ENCODE results near the gene DCHS1.

DCHS1 gene

GRCh38 chr11:6642957-6643356 is 12.7 kb downstream of the DCHS1 start:
- TF ChIP-seq CTCF (IDR thresholded peaks at IDR 0.05; ENCODE audit: low read depth, low read length) = no peak
- Histone ChIP-seq H3K36me3 (peaks cover 29% of the 10 kb centered on the region), H3K4me3 (ENCODE audit: low read depth, low read length) (no peak overlapping the region), H3K27ac (no peak overlapping the region), H3K9me3 (ENCODE audit: severe bottlenecking) (no peaks in the 10 kb centered on the region), H3K27me3 (ENCODE audit: insufficient read depth, low read depth, severe bottlenecking) (no peaks in the 10 kb centered on the region)
- no peak for DNase-seq

GRCh38 chr11:6640985-6641701 is 14.5 kb downstream of the DCHS1 start:
- H3K4me3 ChIP-seq (ENCODE audit: low read depth, low read length) = no peak overlapping the region
- no peak for DNase-seq
- peaks cover 29% of the 10 kb centered on the region for H3K36me3 ChIP-seq
- no peaks in the 10 kb centered on the region for H3K27me3 ChIP-seq (ENCODE audit: insufficient read depth, low read depth, severe bottlenecking)
- H3K9me3 ChIP-seq (ENCODE audit: severe bottlenecking) = no peaks in the 10 kb centered on the region
- H3K27ac ChIP-seq = no peak overlapping the region
- no peak for TF ChIP-seq CTCF (IDR thresholded peaks at IDR 0.05; ENCODE audit: low read depth, low read length)

DNA sequence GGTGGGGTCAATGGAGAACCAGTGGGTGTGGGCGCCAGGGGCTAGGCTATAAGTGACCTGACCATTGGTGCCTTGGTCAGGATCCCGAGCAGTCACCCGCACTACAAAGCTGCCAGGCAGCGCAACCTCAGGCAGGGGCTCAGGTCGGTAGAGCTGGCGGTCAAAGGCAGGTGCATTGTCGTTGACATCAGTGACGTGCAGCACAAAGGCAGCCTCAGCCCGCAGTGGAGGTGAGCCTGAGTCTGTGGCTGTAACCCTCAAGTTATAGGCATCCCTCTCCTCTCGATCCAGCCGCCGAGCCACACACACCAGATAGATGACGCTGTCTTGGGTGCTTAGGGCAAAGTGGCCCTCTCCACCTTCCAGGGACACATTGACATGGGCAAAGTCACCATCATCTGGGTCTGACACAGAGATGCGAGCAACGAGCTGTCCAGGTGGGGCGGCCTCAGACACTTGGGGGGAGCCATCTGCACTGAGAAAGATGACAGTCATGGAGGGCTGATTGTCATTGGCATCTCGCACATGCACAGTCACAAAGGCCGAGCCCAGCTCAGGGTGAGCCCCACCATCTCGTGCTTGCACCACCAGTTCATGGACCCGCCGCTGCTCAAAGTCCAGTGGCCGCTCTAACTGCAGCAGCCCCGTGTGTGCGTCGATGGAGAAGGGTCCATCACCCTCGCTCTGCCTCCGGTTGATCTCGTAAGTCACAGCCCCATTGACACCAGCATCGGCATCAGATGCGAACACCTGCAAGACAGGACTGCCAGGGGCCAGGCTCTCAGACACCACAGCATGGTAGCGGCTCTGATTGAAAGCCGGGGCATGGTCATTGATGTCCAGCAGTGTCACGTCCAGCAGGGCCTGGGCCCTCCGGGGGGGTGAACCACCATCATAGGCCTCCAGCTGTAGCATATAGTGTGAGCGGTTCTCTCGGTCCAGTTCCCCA is 15.3 kb downstream of the DCHS1 start:
- Histone ChIP-seq H3K36me3 (peaks cover 32% of the 10 kb centered on the region), H3K27me3 (ENCODE audit: insufficient read depth, low read depth, severe bottlenecking) (no peaks in the 10 kb centered on the region), H3K27ac (no peak overlapping the region), H3K9me3 (ENCODE audit: severe bottlenecking) (no peaks in the 10 kb centered on the region), H3K4me3 (ENCODE audit: low read depth, low read length) (no peak overlapping the region)
- DNase-seq = no peak
- no peak for TF ChIP-seq CTCF (IDR thresholded peaks at IDR 0.05; ENCODE audit: low read depth, low read length)

DNA sequence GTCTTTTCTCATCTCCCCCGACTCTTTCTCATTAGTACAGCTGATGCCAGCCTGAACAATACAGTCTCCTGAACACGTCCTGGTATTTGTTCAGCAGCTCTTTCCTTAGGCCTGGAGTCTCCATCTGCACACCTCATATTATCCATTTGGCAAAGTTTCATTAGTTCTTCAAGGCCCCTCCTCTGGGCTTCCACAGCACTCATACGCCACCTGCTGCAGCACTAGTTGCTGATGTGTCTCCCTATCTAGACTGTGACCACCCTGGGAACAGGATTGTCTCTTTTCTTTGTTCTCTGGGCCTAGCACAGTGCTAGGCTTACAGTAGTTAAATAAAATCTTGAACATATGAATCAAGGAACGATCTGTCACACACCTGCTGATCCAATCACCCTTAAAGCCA is 17.2 kb downstream of the DCHS1 start:
- H3K4me3 ChIP-seq (ENCODE audit: low read depth, low read length) = no peak overlapping the region

DNA sequence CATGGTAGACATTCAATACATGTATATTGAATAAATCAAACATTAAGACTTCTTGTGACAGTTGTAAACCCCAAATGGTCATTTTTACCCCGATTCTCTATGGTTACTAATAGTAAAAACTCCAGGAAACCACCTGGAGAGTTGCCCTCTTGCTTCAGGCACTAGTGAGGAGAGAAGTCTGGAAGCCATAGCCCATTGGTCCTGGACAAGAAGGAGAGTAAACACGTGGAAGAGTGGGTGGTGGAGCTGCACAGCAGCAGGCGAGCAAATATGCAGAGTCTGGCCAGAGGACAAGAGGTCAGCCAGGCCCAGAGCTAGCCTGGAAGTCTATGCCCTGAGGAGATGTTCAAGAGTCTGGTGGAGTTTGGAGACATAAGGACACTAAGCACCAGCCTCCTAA is 17.7 kb downstream of the DCHS1 start:
- TF ChIP-seq CTCF (IDR thresholded peaks at IDR 0.05; ENCODE audit: low read depth, low read length) = no peak
- DNase-seq = no peak
- Histone ChIP-seq H3K27me3 (ENCODE audit: insufficient read depth, low read depth, severe bottlenecking) (no peaks in the 10 kb centered on the region), H3K36me3 (peaks cover 38% of the 10 kb centered on the region), H3K9me3 (ENCODE audit: severe bottlenecking) (no peaks in the 10 kb centered on the region), H3K27ac (no peak overlapping the region), H3K4me3 (ENCODE audit: low read depth, low read length) (no peak overlapping the region)

More for the DNA sequence above, 17.2 kb downstream of the DCHS1 start:
- TF ChIP-seq CTCF (IDR thresholded peaks at IDR 0.05; ENCODE audit: low read depth, low read length) = no peak
- Histone ChIP-seq H3K9me3 (ENCODE audit: severe bottlenecking) (no peaks in the 10 kb centered on the region), H3K27me3 (ENCODE audit: insufficient read depth, low read depth, severe bottlenecking) (no peaks in the 10 kb centered on the region), H3K36me3 (peaks cover 38% of the 10 kb centered on the region), H3K27ac (no peak overlapping the region)
- DNase-seq = no peak
